Endodermal cell (in vitro differentiated cells): ENCODE measurements around the gene LIPG. TPM values are rescaled to one million over a fixed set of nuclear protein-coding genes. Genes with fewer than 3 reads are reported as not detected.
"Not testable (repeated sequence)": the region's sequence is repeated elsewhere in the genome, so short reads cannot be mapped to it uniquely, and the experiment has no call there.

ENCODE experiments used
- DNase-seq: peaks from one replicate; pipeline ENCODE4 v3.0.0-alpha.2; 2017
- H3K27ac ChIP-seq: 2 replicates; pipeline ENCODE4 v1.5.1; 2013; ENCODE audit warnings: mild to moderate bottlenecking, low read depth, low read length, moderate library complexity
- H3K27me3 ChIP-seq: 2 replicates; pipeline ENCODE4 v1.6.1; 2013; ENCODE audit warnings: mild to moderate bottlenecking, low read length, moderate library complexity; ENCODE audit not compliant: insufficient read depth, control insufficient read depth, poor library complexity, severe bottlenecking
- H3K36me3 ChIP-seq: 2 replicates; pipeline ENCODE4 v1.7.0; 2013; ENCODE audit warnings: mild to moderate bottlenecking, low read length, moderate library complexity; ENCODE audit not compliant: control insufficient read depth, insufficient read depth
- H3K4me1 ChIP-seq: one replicate; pipeline ENCODE4 v1.7.0; 2013; ENCODE audit warnings: low read length; ENCODE audit not compliant: control insufficient read depth, insufficient read depth
- H3K4me3 ChIP-seq: 2 replicates; pipeline ENCODE4 v1.5.1; 2013; ENCODE audit warnings: mild to moderate bottlenecking, low read length, moderate library complexity
- H3K9ac ChIP-seq: 2 replicates; pipeline ENCODE4 v1.6.1; 2013; ENCODE audit warnings: mild to moderate bottlenecking, low read length, moderate library complexity; ENCODE audit not compliant: poor library complexity, severe bottlenecking; ENCODE audit errors: extremely low read depth
- H3K9me3 ChIP-seq: 2 replicates; pipeline ENCODE4 v1.6.1; 2013; ENCODE audit warnings: mild to moderate bottlenecking, low read length, moderate library complexity; ENCODE audit not compliant: control insufficient read depth
- H3K27ac Mint-ChIP-seq: 2 replicates; pipeline ENCODE4 v1.8.0; 2020; ENCODE audit warnings: mixed read lengths
- H3K27me3 Mint-ChIP-seq: 2 replicates; pipeline ENCODE4 v1.8.0; 2021; ENCODE audit warnings: mild to moderate bottlenecking, mixed read lengths; ENCODE audit not compliant: insufficient read depth
- H3K36me3 Mint-ChIP-seq: 2 replicates; pipeline ENCODE4 v1.8.0; 2020; ENCODE audit warnings: low read depth, mixed read lengths
- H3K4me1 Mint-ChIP-seq: 2 replicates; pipeline ENCODE4 v1.8.0; 2020; ENCODE audit warnings: mixed read lengths
- H3K4me3 Mint-ChIP-seq: 2 replicates; pipeline ENCODE4 v1.8.0; 2020; ENCODE audit warnings: mild to moderate bottlenecking, moderate library complexity, mixed read lengths
- H3K9me3 Mint-ChIP-seq: 2 replicates; pipeline ENCODE4 v1.8.0; 2020; ENCODE audit warnings: mild to moderate bottlenecking, mixed read lengths
- CTCF ChIP-seq: fragments of 200-600 bp; sonication (generic); conservative IDR thresholded peaks from 2 replicates; pipeline ENCODE4 v1.5.0; 2021; ENCODE audit warnings: antibody characterized with exemption, mild to moderate bottlenecking
- WGBS, 2 experiments: methylation state at CpG; one replicate each; pipeline versions ENCODE4 v1.1.5 to v1.1.7; 2013; ENCODE audit warnings: missing lambda C conversion rate in 2 of 2, mixed read lengths in 1 of 2; ENCODE audit not compliant: insufficient coverage in 1 of 2, insufficient read length in 1 of 2; 5-methylcytosine and 5-hydroxymethylcytosine counted together
- total RNA-seq, 2 donors: library from RNA; stranded (reverse); fragmentation: NEBNext Ultra II Directional in 1 of 2; extraction: Animal tissue kit (Norgen Biotek cat#: 25700) in 1 of 2; gene quantifications; 2 replicates in 1 of 2; 3 replicates in 1 of 2; pipeline ENCODE4 v1.2.1, GENCODE V29; 2021

Gene LIPG
- total RNA-seq, 2 donors from 2014 or later = 4.0 to 5.0 TPM

GRCh38 chr18:49520661-49521145 lies 41.2 kb upstream of the LIPG start:
- Histone ChIP-seq H3K9me3 (peaks cover 5% of the 10 kb centered on the region), H3K27me3 (no peaks in the 10 kb centered on the region), H3K4me3 (no peak overlapping the region), H3K4me1 (no peaks in the 10 kb centered on the region), H3K9ac (no peak overlapping the region), H3K27ac (peak overlapping the region; percentile 41), H3K36me3 (no peaks in the 10 kb centered on the region)
- no peaks in the 10 kb centered on the region for H3K27me3 Mint-ChIP-seq
- no peak for DNase-seq
- H3K4me1 Mint-ChIP-seq = peaks cover 24% of the 10 kb centered on the region
- peaks cover 2% of the 10 kb centered on the region for H3K9me3 Mint-ChIP-seq
- TF ChIP-seq CTCF = no peak
- H3K4me3 Mint-ChIP-seq = no peak overlapping the region
- no peak overlapping the region for H3K27ac Mint-ChIP-seq
- WGBS, 2 experiments = 87 to 88% methylated on average over 2 of the region's 2 CpGs
- H3K36me3 Mint-ChIP-seq = no peaks in the 10 kb centered on the region

GRCh38 chr18:49521216-49521835 lies 40.5 kb upstream of the LIPG start:
- H3K9ac ChIP-seq = no peak overlapping the region
- H3K4me3 ChIP-seq = no peak overlapping the region
- H3K4me1 ChIP-seq = no peaks in the 10 kb centered on the region
- no peaks in the 10 kb centered on the region for H3K27me3 ChIP-seq
- H3K27ac Mint-ChIP-seq = no peak overlapping the region
- H3K36me3 Mint-ChIP-seq = no peaks in the 10 kb centered on the region
- no peak overlapping the region for H3K4me3 Mint-ChIP-seq
- peak overlapping the region; percentile 30 for H3K27ac ChIP-seq
- no peaks in the 10 kb centered on the region for H3K36me3 ChIP-seq
- H3K27me3 Mint-ChIP-seq = no peaks in the 10 kb centered on the region
- DNase-seq = peak; percentile 44
- 87 to 93% methylated on average over 5 to 7 of the region's 7 CpGs for WGBS, 2 experiments
- H3K9me3 ChIP-seq = peaks cover 10% of the 10 kb centered on the region
- no peak for TF ChIP-seq CTCF
- H3K4me1 Mint-ChIP-seq = peaks cover 21% of the 10 kb centered on the region
- H3K9me3 Mint-ChIP-seq = peaks cover 4% of the 10 kb centered on the region

GRCh38 chr18:49523580-49524093 lies 38.2 kb upstream of the LIPG start:
- H3K27me3 ChIP-seq, H3K27me3 Mint-ChIP-seq, H3K36me3 ChIP-seq, H3K36me3 Mint-ChIP-seq, H3K9me3 Mint-ChIP-seq, H3K4me3 Mint-ChIP-seq, H3K27ac ChIP-seq, H3K27ac Mint-ChIP-seq, H3K9ac ChIP-seq, H3K4me3 ChIP-seq, H3K4me1 ChIP-seq: not testable (repeated sequence)
- peaks cover 37% of the 10 kb centered on the region for H3K4me1 Mint-ChIP-seq
- peak; percentile 2 for DNase-seq
- WGBS, 2 experiments = 89 to 96% methylated on average over 3 to 6 of the region's 7 CpGs
- H3K9me3 ChIP-seq = peaks cover 14% of the 10 kb centered on the region
